K562 (cell line): ENCODE data around the gene STK31. TPM values are rescaled to one million over a fixed set of nuclear protein-coding genes. Genes with fewer than 3 reads are reported as not detected.

Source experiments
- ATAC-seq: fragments of 200-7000 bp; cut with Tn5 transposase; 3 replicates; pipeline ENCODE4 v1.9.1; 2020; ENCODE audit warnings: moderate library complexity
- BruUV-seq: library from RNA; stranded (reverse); fragments of 400-500 nt; replicated peaks from 2 replicates; lab custom pipeline; 2021; lab: Mats Ljungman, UMichigan
- CTCF ChIA-PET: fragments of 300-600 bp; formaldehyde crosslinking; extraction: SDS; loops from one replicate; lab custom pipeline; 2021; ENCODE audit warnings: low intra/inter-chr PET ratio; lab: Yijun Ruan, JAX
- POLR2A ChIA-PET: fragments of 300-600, 350-650 bp; sonication (Branson Sonifier 250); formaldehyde crosslinking; extraction: SDS; loops from one replicate; lab custom pipeline; 2021; ENCODE audit warnings: antibody characterized with exemption, inconsistent platforms; lab: Yijun Ruan, JAX
- DNase-seq, 4 experiments: peaks; one replicate each; pipeline versions ENCODE4 v3.0.0 to v3.0.0-alpha.2; 2011 to 2018; ENCODE audit warnings: low spot score in 3 of 4, mixed read lengths in 3 of 4; ENCODE audit errors: extremely low read depth in 1 of 4
- FAIRE-seq: peaks from 2 replicates; lab custom pipeline; 2011; peaks lifted over from hg19 to GRCh38; lab: Jason Lieb, UNC
- H2AFZ ChIP-seq: 2 replicates; pipeline ENCODE4 v1.6.0; 2011; ENCODE audit warnings: low read depth, low read length, control low read depth, inconsistent platforms
- H3K27ac ChIP-seq: fragments of 200-600 bp; 3 replicates; pipeline ENCODE4 v1.8.0; 2011; ENCODE audit warnings: low read depth, mild to moderate bottlenecking, control low read depth, inconsistent platforms, low read length, moderate library complexity, mixed read lengths; ENCODE audit errors: extremely low read depth
- H3K27me3 ChIP-seq, 2 experiments: fragments of 300-600 bp in 1 of 2; 2 replicates in 1 of 2; 3 replicates in 1 of 2; pipeline versions ENCODE4 v1.6.0 to v1.8.0; 2011; ENCODE audit warnings: inconsistent platforms in 2 of 2, low read length in 2 of 2, mild to moderate bottlenecking in 1 of 2, mixed read lengths in 1 of 2, moderate library complexity in 1 of 2; ENCODE audit not compliant: control insufficient read depth in 2 of 2, insufficient read depth in 2 of 2
- H3K36me3 ChIP-seq: fragments of 300-600 bp; 3 replicates; pipeline ENCODE4 v1.8.0; 2011; ENCODE audit warnings: mild to moderate bottlenecking, low read length, inconsistent platforms; ENCODE audit not compliant: control insufficient read depth, insufficient read depth
- H3K4me1 ChIP-seq, 2 experiments: fragments of 200-600 bp in 1 of 2; replicated peaks in 1 of 2; 2 replicates in 1 of 2; 3 replicates in 1 of 2; pipeline versions ENCODE4 v1.5.1 to v1.8.0; 2011; ENCODE audit warnings: inconsistent platforms in 2 of 2, low read length in 2 of 2, mild to moderate bottlenecking in 1 of 2, mixed read lengths in 1 of 2, moderate library complexity in 1 of 2; ENCODE audit not compliant: control insufficient read depth in 2 of 2, insufficient read depth in 2 of 2
- H3K4me2 ChIP-seq: 2 replicates; pipeline ENCODE4 v1.6.1; 2011; ENCODE audit warnings: low read length, control low read depth, inconsistent platforms, mixed read lengths; ENCODE audit not compliant: insufficient read depth
- H3K4me3 ChIP-seq: fragments of 200-600 bp; sonication (generic), shearing (Covaris generic); 2 replicates; pipeline ENCODE4 v1.5.1; 2016; ENCODE audit warnings: control low read depth, inconsistent platforms
- H3K79me2 ChIP-seq: fragments of 200-600 bp; 3 replicates; pipeline ENCODE4 v1.8.0; 2011; ENCODE audit warnings: low read length, inconsistent platforms; ENCODE audit not compliant: control insufficient read depth, insufficient read depth
- H3K9ac ChIP-seq, 2 experiments: 2 replicates each; pipeline versions ENCODE4 v1.6.0 to v1.6.1; 2011; ENCODE audit warnings: low read depth in 2 of 2, low read length in 2 of 2, control low read depth in 1 of 2, inconsistent platforms in 1 of 2, mild to moderate bottlenecking in 1 of 2, mixed read lengths in 1 of 2; ENCODE audit not compliant: insufficient read depth in 1 of 2
- H3K9me1 ChIP-seq: one replicate; pipeline ENCODE4 v1.6.0; 2011; ENCODE audit warnings: inconsistent platforms, mild to moderate bottlenecking, low read length, moderate library complexity; ENCODE audit not compliant: control insufficient read depth, insufficient read depth
- H3K9me3 ChIP-seq: replicated peaks from 2 replicates; pipeline ENCODE4 v1.5.1; 2011; ENCODE audit warnings: low read depth, low read length, inconsistent platforms; ENCODE audit not compliant: control insufficient read depth, insufficient read depth
- H4K20me1 ChIP-seq: replicated peaks from 2 replicates; pipeline ENCODE4 v1.6.1; 2011; ENCODE audit warnings: low read length, inconsistent platforms, mixed read lengths; ENCODE audit not compliant: control insufficient read depth, insufficient read depth
- HIVEP1 ChIP-seq: fragments of 250-450 bp; sonication (Bioruptor Pico); IDR thresholded peaks from 2 replicates; pipeline ENCODE4 v1.4.0; 2020; ENCODE audit warnings: mild to moderate bottlenecking
- ZBTB40 ChIP-seq, 2 experiments: fragments of 450-650 bp in 1 of 2; sonication (generic) in 1 of 2; formaldehyde crosslinking in 1 of 2; IDR thresholded peaks; 2 replicates each; pipeline versions ENCODE4 v1.7.1 to v1.9.0; 2016 to 2022; ENCODE audit warnings: inconsistent platforms in 1 of 2, mild to moderate bottlenecking in 1 of 2, missing genetic modification reagents in 1 of 2
- WGBS: fragments of 100-300 bp; shearing (Covaris generic); methylation state at CpG from one replicate; pipeline ENCODE4 v1.1.6; 2016; ENCODE audit warnings: low coverage, mixed read lengths; ENCODE audit not compliant: insufficient coverage; ENCODE audit errors: missing lambda C conversion rate; 5-methylcytosine and 5-hydroxymethylcytosine counted together
- in situ Hi-C: fragments of 300-500 bp; cut with MboI; formaldehyde crosslinking; loops from 4 replicates; pipeline ENCODE4 v1.15.0; 2018; ENCODE audit warnings: inconsistent platforms, mixed read lengths
- intact Hi-C: fragments of 100-400 bp; cut with micrococcal nuclease; formaldehyde crosslinking; loops from 2 replicates; pipeline ENCODE4 v1.14.2; 2022
- polyA plus RNA-seq, 8 experiments: library from polyadenylated mRNA; depleted of rRNA in 4 of 8; stranded (reverse) in 5 of 8; unstranded in 3 of 8; fragments of >200 nt; fragmentation: Nextera tagmentation in 2 of 8; fragmentation: Illumina TruSeq in 1 of 8; extraction: Ambion mirVana in 2 of 8; extraction: Trizol in 1 of 8; gene quantifications; 2 replicates each; pipeline versions ENCODE4 v1.2.1 to v1.2.3, GENCODE V29; 2011 to 2014; ENCODE audit warnings: inconsistent platforms in 1 of 8, missing spikeins in 1 of 8
- total RNA-seq, 7 experiments: library from RNA; depleted of rRNA in 6 of 7; stranded (reverse); fragments of >200 nt in 6 of 7; fragmentation: Illumina TruSeq in 2 of 7; extraction: Trizol in 2 of 7; gene quantifications; 2 replicates each; pipeline versions ENCODE4 v1.2.1 to v1.2.3, GENCODE V29; 2011 to 2021; ENCODE audit warnings: low replicate concordance in 1 of 7

Gene STK31
- total and polyA plus RNA-seq, 9 of the 15 experiments (the other 6 are each of a cell fraction or from before 2014, with no cell fraction given) = 0.09 to 1.2 (median 0.26) TPM

DNA sequence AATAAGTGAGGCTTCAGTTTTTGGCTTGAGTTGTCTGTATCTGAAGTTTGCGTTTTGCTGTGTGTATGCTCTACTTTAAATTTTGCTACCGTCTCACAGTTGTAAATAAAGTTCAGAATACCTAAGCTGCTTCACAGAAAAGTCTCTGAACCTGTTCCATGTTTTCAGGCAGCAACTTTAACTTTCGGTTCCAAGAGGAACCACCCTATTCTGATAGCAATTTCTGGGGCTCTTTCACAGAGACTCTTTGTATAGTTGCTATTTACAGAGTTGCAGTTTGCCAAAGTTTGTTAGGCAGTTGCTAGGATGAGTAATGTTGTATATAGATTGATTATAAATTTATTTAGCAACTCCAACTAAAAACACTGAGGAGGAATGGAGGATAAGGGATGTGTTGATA, 24.3 kb upstream of the STK31 start:
- WGBS = 0% methylated on average over 3 of the region's 3 CpGs
- peak; percentile 37; the same call in 1 of the 3 replicates for ATAC-seq
- in situ Hi-C loops = no loop called here

More for the DNA sequence above, 24.3 kb upstream of the STK31 start:
- POLR2A ChIA-PET = no interaction called here
- Histone ChIP-seq H3K27ac (no peak overlapping the region), H3K9ac (no peak overlapping the region), H3K4me1 (no peaks in the 10 kb centered on the region), H3K9me3 (no peaks in the 10 kb centered on the region), H3K9me1 (no peaks in the 10 kb centered on the region), H3K79me2 (no peaks in the 10 kb centered on the region), H3K36me3 (no peaks in the 10 kb centered on the region), H4K20me1 (no peaks in the 10 kb centered on the region), H2AFZ (peak overlapping the region; percentile 64), H3K4me3 (no peak overlapping the region), H3K27me3 (0 out of 5 replicates have a peak, but pooled peaks cover 0 to 3% of the 10 kb centered on the region in 2 experiments), H3K4me2 (no peak overlapping the region)
- DNase-seq (no peak), FAIRE-seq (peak; percentile 51)
- no TSS peak for BruUV-seq
- intact Hi-C loops = no loop called here
- CTCF ChIA-PET = no interaction called here
- no peak for TF ChIP-seq HIVEP1 (CRISPR knock-in tag)
- TF ChIP-seq ZBTB40 (IDR thresholded peaks at IDR 0.05) = peak; percentile 66
- TF ChIP-seq ZBTB40 (CRISPR knock-in tag; IDR thresholded peaks at IDR 0.05) = no peak
